ES-I3 (cell line): ENCODE results near the gene SPATA2L.
"Not testable (repeated sequence)": the region's sequence is repeated elsewhere in the genome, so short reads cannot be mapped to it uniquely, and the experiment has no call there.

Source experiments
- H3K36me3 ChIP-seq: 2 replicates; pipeline ENCODE4 v1.6.1; 2013; ENCODE audit warnings: mild to moderate bottlenecking, low read length, control low read depth, moderate library complexity; ENCODE audit not compliant: insufficient read depth
- H3K4me1 ChIP-seq: 2 replicates; pipeline ENCODE4 v1.6.1; 2013; ENCODE audit warnings: mild to moderate bottlenecking, control low read depth, low read length; ENCODE audit not compliant: insufficient read depth
- H3K9ac ChIP-seq: 2 replicates; pipeline ENCODE4 v1.6.1; 2013; ENCODE audit warnings: low read depth, mild to moderate bottlenecking, low read length, moderate library complexity
- H3K9me3 ChIP-seq: 2 replicates; pipeline ENCODE4 v1.6.1; 2013; ENCODE audit warnings: mild to moderate bottlenecking, low read length, moderate library complexity; ENCODE audit not compliant: control insufficient read depth, insufficient read depth

SPATA2L gene

DNA sequence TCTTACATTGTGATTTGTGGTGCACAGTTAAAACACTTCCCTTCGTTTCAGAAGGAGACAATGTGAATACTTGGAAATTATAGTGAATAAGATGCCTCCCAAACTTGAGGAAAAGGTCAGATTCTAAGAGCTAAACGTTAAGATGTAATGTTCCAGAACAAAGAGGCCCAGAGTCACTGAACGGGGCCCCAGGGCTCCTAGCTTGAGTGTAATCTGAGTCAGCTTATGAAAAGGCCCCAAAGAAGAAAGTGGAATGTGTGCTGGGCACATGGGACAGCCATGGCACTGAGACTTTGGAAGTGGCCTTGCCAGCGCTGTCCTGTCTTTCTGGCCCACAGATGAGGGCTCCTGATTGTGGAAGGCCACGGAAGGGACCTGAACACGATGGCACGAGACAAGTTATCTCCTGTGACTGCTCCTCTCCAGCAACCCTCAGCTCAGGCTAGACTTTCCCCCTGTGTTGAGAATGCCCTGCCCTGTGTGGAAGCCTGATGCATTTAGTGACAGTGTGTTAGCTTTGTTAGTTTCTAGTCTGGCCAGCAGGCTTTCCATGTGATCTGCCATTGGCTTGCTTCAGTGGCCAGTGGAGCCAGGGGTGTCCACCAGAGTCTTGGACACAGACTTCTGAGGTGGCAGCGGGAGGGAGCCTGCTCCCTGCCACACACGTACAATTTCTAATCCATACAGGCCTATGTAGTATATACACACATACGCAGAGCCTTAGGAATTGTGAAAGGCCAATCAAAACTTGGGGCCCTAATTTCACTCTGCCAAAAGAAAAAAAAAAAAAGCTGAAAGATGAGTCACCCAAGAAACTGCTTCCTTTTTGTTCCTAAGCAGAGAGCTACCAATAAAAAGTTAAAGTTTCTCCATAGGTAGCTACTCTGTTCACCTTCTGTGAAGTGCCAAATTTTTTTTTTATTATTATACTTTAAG, 30.7 kb downstream of the SPATA2L start:
- no peaks in the 10 kb centered on the region for H3K9me3 ChIP-seq

DNA sequence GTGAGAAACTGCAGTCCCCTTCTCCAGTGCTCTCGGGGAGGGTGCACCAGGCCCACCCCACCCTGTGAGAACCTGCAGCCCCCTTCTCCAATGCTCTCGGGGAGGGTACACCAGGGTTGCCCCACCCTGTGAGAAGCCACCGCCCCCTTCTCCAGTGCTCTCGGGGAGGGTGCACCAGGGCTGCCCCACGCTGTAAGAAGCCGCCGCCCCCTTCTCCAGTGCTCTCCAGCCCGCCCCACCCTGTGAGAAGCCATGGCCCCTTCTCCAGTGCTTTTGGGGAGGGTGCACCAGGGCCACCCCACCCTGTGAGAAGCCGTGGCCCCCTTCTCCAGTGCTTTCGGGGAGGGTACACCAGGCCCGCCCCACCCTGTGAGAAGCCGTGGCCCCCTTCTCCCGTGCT, 31.8 kb downstream of the SPATA2L start:
- no peaks in the 10 kb centered on the region for H3K4me1 ChIP-seq
- no peaks in the 10 kb centered on the region for H3K36me3 ChIP-seq
- H3K9ac ChIP-seq: no peak overlapping the region
- no peaks in the 10 kb centered on the region for H3K9me3 ChIP-seq

More for the DNA sequence above, 30.7 kb downstream of the SPATA2L start:
- Histone ChIP-seq H3K4me1 (no peaks in the 10 kb centered on the region), H3K9ac (no peak overlapping the region), H3K36me3 (no peaks in the 10 kb centered on the region)

DNA sequence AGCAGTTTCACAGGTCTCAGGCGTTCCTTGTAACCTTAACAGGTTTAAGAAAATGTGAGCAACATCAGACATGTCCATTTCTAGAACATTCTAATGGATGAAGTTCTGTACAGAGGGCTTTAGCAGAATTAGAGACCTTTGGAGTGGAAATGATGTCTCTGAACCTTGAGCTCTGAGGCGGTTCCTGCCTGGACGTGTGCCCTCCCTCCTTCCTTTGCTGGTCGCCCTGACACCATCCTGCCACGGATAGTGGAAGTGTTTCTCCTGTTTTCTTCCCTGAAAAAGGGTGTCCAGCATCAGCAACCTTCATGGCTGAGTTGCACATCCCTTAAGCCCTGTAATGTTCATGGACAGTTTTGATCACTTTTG, 32.7 kb downstream of the SPATA2L start:
- H3K9me3 ChIP-seq: no peaks in the 10 kb centered on the region
- H3K4me1 ChIP-seq: no peaks in the 10 kb centered on the region
- H3K9ac ChIP-seq: no peak overlapping the region
- no peaks in the 10 kb centered on the region for H3K36me3 ChIP-seq

GRCh38 chr16:89667633-89668032, 33.9 kb downstream of the SPATA2L start:
- Histone ChIP-seq H3K36me3 (no peaks in the 10 kb centered on the region), H3K9me3 (no peaks in the 10 kb centered on the region), H3K4me1 (no peaks in the 10 kb centered on the region), H3K9ac (no peak overlapping the region)

DNA sequence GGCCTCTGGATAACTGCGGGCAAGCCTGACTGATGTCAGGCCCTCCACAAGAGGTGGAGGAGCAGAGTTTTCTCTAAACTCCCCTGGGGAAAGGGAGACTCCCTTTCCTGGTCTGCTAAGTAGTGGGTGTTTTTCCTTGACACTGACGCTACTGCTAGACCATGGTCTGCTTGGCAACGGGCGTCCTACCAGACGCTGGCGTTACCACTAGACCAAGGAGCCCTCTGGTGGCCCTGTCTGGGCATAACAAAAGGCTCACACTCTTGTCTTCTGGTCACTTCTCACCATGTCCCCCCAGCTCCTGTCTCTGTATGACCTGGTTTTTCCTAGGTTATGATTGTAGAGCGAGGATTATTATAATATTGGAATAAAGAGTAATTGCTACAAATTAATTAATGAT, 34.5 kb downstream of the SPATA2L start:
- not testable (repeated sequence) for H3K4me1 ChIP-seq, H3K36me3 ChIP-seq, H3K9me3 ChIP-seq, H3K9ac ChIP-seq

DNA sequence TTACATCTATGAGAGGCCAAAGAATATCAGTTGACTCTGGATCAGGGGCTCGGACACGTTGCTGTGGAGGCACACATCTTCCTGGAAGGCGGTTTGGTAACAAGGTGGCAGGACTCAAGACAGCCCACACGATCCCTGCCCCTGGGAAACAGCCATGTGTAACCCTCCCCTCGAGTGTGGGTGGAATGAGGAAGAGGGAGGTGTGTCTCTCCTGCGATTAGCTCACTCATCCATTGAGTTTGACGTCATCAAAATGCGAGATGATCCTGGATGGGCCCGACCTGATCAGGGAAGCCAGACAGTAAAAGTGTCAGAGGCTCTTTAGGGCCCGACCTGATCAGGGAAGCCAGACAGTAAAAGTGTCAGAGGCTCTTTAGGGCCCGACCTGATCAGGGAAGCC, 37.3 kb downstream of the SPATA2L start:
- not testable (repeated sequence) for H3K4me1 ChIP-seq, H3K36me3 ChIP-seq, H3K9me3 ChIP-seq, H3K9ac ChIP-seq

DNA sequence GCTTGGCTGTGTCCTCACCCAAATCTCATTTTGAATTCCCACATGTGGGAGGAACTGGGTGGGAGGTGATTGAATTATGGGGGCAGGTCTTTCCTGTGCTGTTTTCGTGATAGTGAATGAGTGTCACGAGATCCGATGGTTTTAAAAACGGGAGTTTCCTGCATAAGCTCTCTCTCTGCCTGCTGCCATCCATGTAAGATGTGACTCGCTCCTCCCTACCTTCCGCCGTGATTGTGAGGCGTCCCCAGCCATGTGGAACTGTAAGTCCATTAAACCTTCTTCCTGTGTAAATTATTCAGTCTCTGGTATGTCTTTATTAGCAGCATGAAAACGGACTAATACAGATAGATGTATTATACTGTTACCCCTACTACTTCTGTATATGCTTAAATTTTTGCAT, 40.3 kb downstream of the SPATA2L start:
- no peaks in the 10 kb centered on the region for H3K4me1 ChIP-seq
- no peak overlapping the region for H3K9ac ChIP-seq
- peaks cover 6% of the 10 kb centered on the region for H3K36me3 ChIP-seq
- H3K9me3 ChIP-seq: no peaks in the 10 kb centered on the region

DNA sequence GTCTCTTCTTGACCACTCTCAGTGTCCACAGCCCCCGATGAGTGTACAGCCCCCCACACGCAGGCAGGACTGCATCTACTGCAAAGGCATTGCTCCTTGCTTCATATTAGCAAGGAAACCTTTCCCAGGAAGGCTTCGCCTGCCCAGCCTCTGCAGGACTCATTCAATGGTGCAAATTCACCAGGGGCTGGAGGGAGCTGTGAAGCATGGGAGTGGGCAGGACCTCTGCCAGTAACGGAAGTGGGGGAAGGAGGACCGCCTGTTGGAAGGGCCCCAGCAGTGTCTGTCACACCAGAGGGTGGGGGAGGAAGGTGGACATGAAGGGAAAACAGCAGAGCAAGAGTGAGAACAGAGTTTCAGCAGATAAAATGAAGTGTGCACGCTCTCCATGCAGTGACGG, 41.4 kb downstream of the SPATA2L start:
- Histone ChIP-seq H3K4me1 (no peaks in the 10 kb centered on the region), H3K36me3 (peaks cover 6% of the 10 kb centered on the region), H3K9ac (no peak overlapping the region), H3K9me3 (no peaks in the 10 kb centered on the region)

- no peaks in the 10 kb centered on the region for H3K4me1 ChIP-seq
- H3K9ac ChIP-seq: peak overlapping the region; percentile 68
- H3K9me3 ChIP-seq: no peaks in the 10 kb centered on the region
- H3K36me3 ChIP-seq: peaks cover 6% of the 10 kb centered on the region
Observed at GRCh38 chr16:89658221-89658879, 43.2 kb downstream of the SPATA2L start.

GRCh38 chr16:89657442-89658220, 43.9 kb downstream of the SPATA2L start, which contains the start of the genes CHMP1A and SPATA33:
CHMP1A (minus strand) TSS chr16:89657708; CDS start chr16:89657588, 120 bp downstream.
SPATA33 (plus strand) TSS chr16:89657836; CDS start chr16:89657912, 76 bp downstream.
- peak within 1 kb of the TSS; percentile 68 for H3K9ac ChIP-seq
- H3K4me1 ChIP-seq: no peaks in the 10 kb centered on the region
- no peaks in the 10 kb centered on the region for H3K9me3 ChIP-seq
- peaks cover 6% of the 10 kb centered on the region for H3K36me3 ChIP-seq

DNA sequence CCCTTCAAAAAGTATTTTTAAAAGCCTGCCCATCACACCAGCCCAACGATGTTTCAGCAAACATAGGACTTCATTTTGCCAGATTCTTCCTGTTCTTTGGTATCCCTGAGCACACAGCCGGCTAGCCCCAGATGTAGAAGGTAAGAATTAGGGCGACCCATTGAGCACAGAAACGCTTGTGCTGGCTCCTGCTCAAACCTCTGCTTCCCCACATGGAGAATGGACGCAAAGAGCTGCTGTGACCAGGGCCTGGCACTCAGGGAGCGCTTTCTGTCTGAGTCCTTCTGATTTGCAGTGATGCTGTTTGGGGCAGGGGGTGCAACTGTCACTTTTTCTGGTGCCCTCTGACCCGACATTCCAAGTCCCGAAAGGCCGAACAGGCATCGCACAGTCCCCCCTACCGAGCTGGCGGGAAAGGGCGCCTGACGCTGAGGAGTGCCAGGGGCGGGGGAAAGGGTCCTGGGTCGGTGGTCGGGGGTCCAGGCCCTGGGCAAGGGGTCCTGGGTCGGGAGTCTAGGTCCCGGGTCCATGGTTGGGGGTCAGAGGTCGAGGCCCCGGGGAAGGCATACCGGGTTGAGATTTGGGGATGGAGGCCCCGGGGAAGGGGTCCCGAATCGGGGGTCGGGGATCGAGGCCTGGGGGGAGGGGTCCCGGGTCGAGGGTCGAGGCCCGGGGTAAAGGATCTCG, 44.9 kb downstream of the SPATA2L start:
- Histone ChIP-seq H3K36me3 (peaks cover 9% of the 10 kb centered on the region), H3K9ac (peak overlapping the region; percentile 68; the same call in 1 of the 2 replicates), H3K4me1 (no peaks in the 10 kb centered on the region), H3K9me3 (no peaks in the 10 kb centered on the region)

DNA sequence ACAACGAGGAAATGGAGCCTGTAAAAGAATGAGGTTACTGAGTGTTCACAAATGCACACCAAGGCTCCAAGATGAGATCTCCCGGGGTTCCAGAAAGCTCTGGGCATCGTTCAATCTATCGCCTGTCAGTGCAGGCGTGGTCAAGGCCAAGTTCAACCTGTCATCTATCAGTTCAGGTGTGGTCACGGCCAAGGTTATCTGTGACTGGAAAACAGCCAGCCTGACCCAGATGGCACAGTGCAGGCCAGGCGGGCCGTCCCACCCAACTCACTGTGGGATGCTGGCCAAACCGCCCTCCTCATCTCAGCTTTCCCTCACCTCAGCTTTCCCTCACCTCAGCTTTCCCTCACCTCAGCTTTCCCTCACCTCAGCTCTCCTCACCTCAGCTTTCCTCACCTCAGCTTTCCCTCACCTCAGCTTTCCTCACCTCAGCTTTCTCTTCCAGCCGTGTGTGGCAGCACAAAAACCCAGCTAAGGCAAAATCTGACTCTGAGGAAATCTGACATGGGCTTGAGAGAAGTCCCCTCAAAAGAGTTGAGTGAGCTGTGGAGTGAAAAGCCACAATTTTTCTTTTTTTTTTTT, 46.4 kb downstream of the SPATA2L start:
- Histone ChIP-seq H3K9ac (no peak overlapping the region), H3K36me3 (0 out of 2 replicates have a peak, but pooled peaks cover 4% of the 10 kb centered on the region), H3K9me3 (no peaks in the 10 kb centered on the region), H3K4me1 (no peaks in the 10 kb centered on the region)

DNA sequence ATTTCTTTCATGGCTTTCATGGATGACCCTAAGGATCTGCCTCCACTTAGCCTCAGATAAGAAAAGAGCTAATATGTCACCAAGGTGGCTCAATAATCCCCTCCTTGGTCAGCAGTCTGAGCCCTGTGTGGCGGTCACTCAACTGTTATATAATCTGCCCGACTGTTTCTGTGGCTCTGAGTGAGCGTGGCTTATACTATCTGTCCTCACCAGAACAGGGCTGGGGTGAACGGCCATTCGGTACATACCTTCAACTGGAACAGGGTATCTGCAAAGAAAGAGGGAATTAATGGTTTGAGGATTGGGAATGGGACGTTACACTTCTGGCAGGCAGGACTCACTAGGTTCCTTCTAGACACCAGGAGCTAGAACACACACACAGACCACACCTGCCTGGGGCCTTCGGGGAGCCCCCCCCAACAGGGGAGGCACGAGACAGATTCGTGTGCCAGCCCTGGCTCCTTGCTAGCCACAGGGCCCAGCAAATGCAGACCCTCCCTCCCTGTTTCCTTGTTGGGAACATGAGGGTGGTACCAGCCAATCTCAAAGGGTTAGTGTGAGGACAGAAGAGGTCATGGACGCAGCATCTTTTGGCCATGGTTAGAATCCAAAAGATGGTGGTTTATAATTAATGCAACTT, 47.7 kb downstream of the SPATA2L start:
- Histone ChIP-seq H3K36me3 (0 out of 2 replicates have a peak, but pooled peaks cover 4% of the 10 kb centered on the region), H3K4me1 (no peaks in the 10 kb centered on the region), H3K9me3 (no peaks in the 10 kb centered on the region), H3K9ac (no peak overlapping the region)
